ENCODE data around the gene ADK. TPM values are rescaled to one million over a fixed set of nuclear protein-coding genes. Genes with fewer than 3 reads are reported as not detected.

Gene ADK
- total and polyA plus RNA-seq, 2 of the 4 experiments (the other 2 are of a cell fraction): 30.6 to 40.9 TPM

DNA sequence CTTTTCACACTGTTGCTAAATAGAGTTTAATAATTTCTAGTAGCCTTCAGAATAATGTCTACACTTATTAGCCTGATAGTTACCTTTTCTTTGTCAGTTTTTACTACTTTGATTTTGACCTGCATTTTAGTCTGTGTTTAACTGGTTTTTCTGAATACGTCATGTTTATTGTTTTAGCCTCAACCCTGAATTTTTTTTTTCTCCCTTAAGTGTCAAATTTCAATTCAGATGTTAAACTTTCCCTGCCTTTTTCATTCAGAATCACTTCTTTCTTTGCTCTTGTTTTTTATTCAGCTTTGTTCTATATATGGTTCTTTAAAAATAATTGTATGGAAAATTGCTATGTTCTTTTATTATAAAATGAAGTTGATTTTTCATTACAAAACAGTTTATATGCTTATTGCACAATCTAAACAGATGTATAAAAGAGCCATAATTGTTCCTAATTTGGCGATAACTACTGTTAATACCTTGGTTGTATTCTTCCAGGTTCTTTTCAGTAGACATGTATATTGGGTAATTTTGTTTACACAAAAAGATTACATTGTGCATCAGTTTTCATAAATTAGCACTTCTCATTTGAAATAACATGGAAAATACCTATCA, 159.7 kb downstream of the ADK start:
- BruUV-seq (replicated peaks): no TSS peak
- POLR2A ChIA-PET (ENCODE audit: unreplicated experiment): no interaction called here
- Histone ChIP-seq H3K27ac (ENCODE audit: insufficient read depth, low read length) (no peak overlapping the region), H2AK9ac (replicated peaks; ENCODE audit: low read depth, low read length, poor library complexity) (no peak overlapping the region), H3K27me3 (ENCODE audit: control insufficient read depth, insufficient read depth, low read length) (no peaks in the 10 kb centered on the region), H3K4me2 (ENCODE audit: low read depth, low read length) (no peak overlapping the region), H4K20me1 (ENCODE audit: insufficient read depth, low read length) (no peaks in the 10 kb centered on the region), H3K9me1 (ENCODE audit: insufficient read depth, low read length) (no peaks in the 10 kb centered on the region), H3K18ac (ENCODE audit: low read depth, low read length) (no peak overlapping the region), H2AFZ (replicated peaks; ENCODE audit: low read length, poor library complexity) (no peak overlapping the region), H4K91ac (ENCODE audit: insufficient read depth, low read depth, low read length) (no peak overlapping the region), H4K5ac (ENCODE audit: low read depth, low read length) (no peak overlapping the region), H3K4me1 (ENCODE audit: control insufficient read depth, insufficient read depth, low read length) (no peaks in the 10 kb centered on the region; the same call in none of the 2 replicates), H4K8ac (ENCODE audit: low read depth in 2 of 2, low read length in 2 of 2) (no peak overlapping the region), H3K4ac (ENCODE audit: low read depth, low read length) (no peak overlapping the region), H2BK20ac (ENCODE audit: low read depth, low read length) (no peak overlapping the region), H2BK15ac (ENCODE audit: low read depth, low read length) (no peak overlapping the region), H2BK5ac (ENCODE audit: low read depth, low read length, poor library complexity, severe bottlenecking) (no peak overlapping the region), H3K36me3 (ENCODE audit: control insufficient read depth, insufficient read depth, low read length) (no peaks in the 10 kb centered on the region), H3K14ac (replicated peaks; ENCODE audit: low read depth, low read length) (no peak overlapping the region), H2AK5ac (ENCODE audit: low read depth, low read length) (no peak overlapping the region), H3K9ac (ENCODE audit: low read depth, low read length) (no peak overlapping the region), H3K4me3 (ENCODE audit: insufficient read depth, low read depth, low read length) (no peak overlapping the region), H3K9me3 (ENCODE audit: control insufficient read depth, insufficient read depth, low read length) (no peaks in the 10 kb centered on the region), H3K79me1 (ENCODE audit: low read depth in 1 of 2, low read length in 2 of 2) (peaks cover 8 to 18% of the 10 kb centered on the region in 2 experiments; a peak in 3 of 4 replicates), H2BK120ac (ENCODE audit: low read depth, low read length) (no peak overlapping the region), H3K56ac (ENCODE audit: extremely low read depth, insufficient read depth, low read length) (no peak overlapping the region), H3K23ac (ENCODE audit: low read depth, low read length) (no peak overlapping the region)
- DNase-seq: peak; percentile 46
- intact Hi-C loops (cut with micrococcal nuclease): no loop called here
- CTCF ChIA-PET: no interaction called here
- dilution Hi-C loops (cut with HindIII; ENCODE audit: low sequenced_read_pairs, unreplicated experiment): no loop called here
- ATAC-seq (ENCODE audit: low read depth): no peak
- in situ Hi-C loops (cut with MboI; ENCODE audit: low sequenced_read_pairs): no loop called here
- no CpG with 5 or more reads among the region's 2 CpGs for WGBS, 2 experiments (ENCODE audit: extremely low coverage in 2 of 2, insufficient read length in 1 of 2)
- TF ChIP-seq MXI1 (IDR thresholded peaks at IDR 0.05; ENCODE audit: borderline replicate concordance, low read depth, low read length) (no peak), CEBPB (IDR thresholded peaks at IDR 0.05; ENCODE audit: low read depth, low read length) (peak; percentile 77)

Data from IMR-90 (cell line).